Stimulated activated naive B cell treated with anti-CD40 and anti-IgM and Interleukin-4, amounts not matched to agents 10 μg/mL and 1 μg/mL and 100 μg/mL, for 72 hours (primary cell): ENCODE results near the gene CAPN12.
"Not testable (repeated sequence)": the region's sequence is repeated elsewhere in the genome, so short reads cannot be mapped to it uniquely, and the experiment has no call there.

Experiments
- ATAC-seq, 2 donors: fragments of 150-1000 bp; cut with Tn5 transposase; replicated peaks; 2 replicates each; pipeline ENCODE4 v1.10.0; 2021; ENCODE audit warnings: moderate library complexity in 1 of 2
- DNase-seq: peaks from one replicate; pipeline ENCODE4 v3.0.0; 2021
- H3K27ac Mint-ChIP-seq: one replicate; pipeline ENCODE4 v1.8.0; 2022; ENCODE audit warnings: mild to moderate bottlenecking, mixed read lengths
- H3K27me3 Mint-ChIP-seq, 2 donors: one replicate each; pipeline ENCODE4 v1.8.0; 2022; ENCODE audit warnings: mixed read lengths in 2 of 2
- H3K36me3 Mint-ChIP-seq, 2 donors: one replicate each; pipeline ENCODE4 v1.8.0; 2022; ENCODE audit warnings: mixed read lengths in 2 of 2, mild to moderate bottlenecking in 1 of 2
- H3K4me1 Mint-ChIP-seq, 2 donors: one replicate each; pipeline ENCODE4 v1.8.0; 2022; ENCODE audit warnings: mixed read lengths in 2 of 2, mild to moderate bottlenecking in 1 of 2
- H3K4me3 Mint-ChIP-seq, 2 donors: one replicate each; pipeline ENCODE4 v1.8.0; 2022; ENCODE audit warnings: mild to moderate bottlenecking in 2 of 2, mixed read lengths in 2 of 2, moderate library complexity in 1 of 2
- H3K9me3 Mint-ChIP-seq, 2 donors: one replicate each; pipeline ENCODE4 v1.8.0; 2022; ENCODE audit warnings: mixed read lengths in 2 of 2, mild to moderate bottlenecking in 1 of 2

CAPN12 gene

DNA sequence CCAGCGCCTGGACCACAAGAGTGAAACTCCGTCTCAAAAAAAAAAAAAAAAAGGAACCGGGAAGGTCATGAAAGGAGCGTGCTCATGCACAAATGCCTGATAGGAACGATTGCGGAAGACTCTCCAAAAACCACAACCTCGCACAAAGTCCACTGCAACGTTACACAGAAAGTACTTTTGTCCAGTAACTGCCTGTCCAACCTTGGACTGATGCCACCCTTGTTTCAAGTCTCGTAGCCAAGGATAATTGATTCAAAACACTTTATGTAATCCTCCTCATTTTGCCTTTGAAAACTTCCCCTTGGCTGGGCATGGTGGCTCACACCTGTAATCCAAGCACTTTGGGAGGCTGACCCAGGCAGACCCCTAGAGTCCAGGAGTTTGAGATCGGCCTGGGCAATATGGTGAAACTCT lies 15.3 kb upstream of the CAPN12 start:
- Mint-ChIP-seq H3K36me3 (no peaks in the 10 kb centered on the region), H3K4me1 (peaks cover 5 to 7% of the 10 kb centered on the region in 2 donors), H3K27me3 (no peaks in the 10 kb centered on the region), H3K27ac (peak overlapping the region; percentile 33), H3K4me3 (no peak overlapping the region), H3K9me3 (no peaks in the 10 kb centered on the region)
- no peak for DNase-seq
- no peak for ATAC-seq

DNA sequence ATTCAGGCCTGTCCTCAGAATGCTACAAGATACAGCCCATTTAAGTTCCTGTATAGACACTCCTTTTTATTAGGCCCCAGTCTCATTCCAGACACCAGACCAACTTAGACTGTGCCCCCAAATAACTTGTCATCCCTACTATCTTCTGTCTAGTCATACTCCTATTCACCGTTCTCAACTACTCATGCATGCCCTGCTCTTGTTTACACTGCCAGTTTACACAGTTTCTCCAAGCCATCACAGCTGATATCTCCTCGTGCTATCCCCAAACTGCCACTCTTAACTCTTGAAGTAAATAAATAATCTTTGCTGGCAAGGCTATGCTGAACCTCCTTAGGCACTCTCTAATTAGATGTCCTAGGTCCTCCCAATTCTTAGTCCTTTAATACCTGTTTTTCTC lies 9.9 kb upstream of the CAPN12 start:
- DNase-seq, H3K4me3 Mint-ChIP-seq, H3K36me3 Mint-ChIP-seq, H3K27me3 Mint-ChIP-seq, H3K27ac Mint-ChIP-seq, H3K9me3 Mint-ChIP-seq, ATAC-seq, H3K4me1 Mint-ChIP-seq: not testable (repeated sequence)

DNA sequence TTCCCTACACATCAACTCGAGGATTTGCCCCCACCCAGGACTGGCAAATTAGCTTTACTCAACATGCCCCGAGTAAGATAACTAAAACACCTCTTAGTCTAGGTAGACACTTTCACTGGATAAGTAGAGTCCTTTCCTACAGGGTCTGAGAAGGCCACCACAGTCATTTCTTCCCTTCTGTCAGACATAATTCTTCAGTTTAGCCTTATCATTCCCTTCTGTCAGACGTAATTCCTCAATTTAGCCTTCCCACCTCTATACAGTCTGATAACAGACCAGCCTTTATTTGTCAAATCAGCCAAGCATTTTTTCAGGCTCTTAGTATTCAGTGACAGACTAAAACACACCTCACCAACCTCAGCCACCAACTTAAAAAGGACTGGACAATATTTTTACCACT lies 9.5 kb upstream of the CAPN12 start:
- H3K4me1 Mint-ChIP-seq, DNase-seq, H3K27me3 Mint-ChIP-seq, H3K27ac Mint-ChIP-seq, H3K4me3 Mint-ChIP-seq, H3K9me3 Mint-ChIP-seq, ATAC-seq, H3K36me3 Mint-ChIP-seq: not testable (repeated sequence)

DNA sequence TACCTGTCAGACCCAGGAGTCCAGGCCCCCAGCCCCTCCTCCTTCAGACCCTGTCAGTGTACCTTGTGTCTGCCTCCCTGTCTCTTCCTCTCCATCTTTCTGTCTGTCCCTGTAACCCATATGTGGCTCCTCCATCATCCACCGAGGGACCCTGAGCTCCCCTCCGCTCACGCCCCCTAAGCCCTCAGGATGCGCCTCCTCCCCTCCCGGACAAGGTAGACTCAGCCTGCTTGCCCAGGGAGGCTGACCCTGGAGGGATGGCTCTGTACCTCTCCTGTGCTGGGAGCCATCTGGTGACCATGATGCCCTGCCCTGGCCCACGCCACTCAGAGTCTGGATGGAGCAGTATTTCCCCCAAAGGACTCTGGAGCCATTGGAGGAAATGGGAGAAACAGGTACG lies 1.0 kb upstream of the CAPN12 start:
- DNase-seq (no peak), ATAC-seq (no peak)
- Mint-ChIP-seq H3K4me3 (no peak overlapping the region), H3K9me3 (no peaks in the 10 kb centered on the region), H3K36me3 (no peaks in the 10 kb centered on the region), H3K4me1 (no peaks in the 10 kb centered on the region), H3K27ac (no peak overlapping the region), H3K27me3 (peaks cover 0 to 2% of the 10 kb centered on the region in 2 donors)

DNA sequence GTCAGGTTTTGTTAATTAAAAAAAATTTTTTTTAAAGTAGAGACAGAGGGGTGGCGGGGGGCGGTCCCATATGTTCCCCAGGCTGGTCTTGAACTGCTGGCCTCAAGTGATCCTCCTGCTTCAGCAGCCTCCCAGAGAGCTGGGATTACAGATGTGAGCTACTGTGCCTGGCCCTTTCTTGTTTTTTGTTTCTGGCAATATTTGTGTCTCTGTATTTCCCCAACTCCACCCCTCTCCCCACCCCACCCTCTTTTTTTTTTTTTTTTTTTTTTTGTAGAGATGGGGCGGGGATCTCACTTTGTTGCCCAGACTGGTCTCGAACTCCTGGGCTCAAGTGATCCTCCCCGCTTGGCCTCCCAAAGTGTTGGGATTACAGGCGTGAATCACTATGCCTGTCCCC lies 600 bp upstream of the CAPN12 start:
- no peak for DNase-seq
- ATAC-seq = no peak
- Mint-ChIP-seq H3K27me3 (no peaks in the 10 kb centered on the region), H3K4me3 (no peak overlapping the region), H3K4me1 (no peaks in the 10 kb centered on the region), H3K9me3 (no peaks in the 10 kb centered on the region), H3K27ac (no peak overlapping the region), H3K36me3 (no peaks in the 10 kb centered on the region)

DNA sequence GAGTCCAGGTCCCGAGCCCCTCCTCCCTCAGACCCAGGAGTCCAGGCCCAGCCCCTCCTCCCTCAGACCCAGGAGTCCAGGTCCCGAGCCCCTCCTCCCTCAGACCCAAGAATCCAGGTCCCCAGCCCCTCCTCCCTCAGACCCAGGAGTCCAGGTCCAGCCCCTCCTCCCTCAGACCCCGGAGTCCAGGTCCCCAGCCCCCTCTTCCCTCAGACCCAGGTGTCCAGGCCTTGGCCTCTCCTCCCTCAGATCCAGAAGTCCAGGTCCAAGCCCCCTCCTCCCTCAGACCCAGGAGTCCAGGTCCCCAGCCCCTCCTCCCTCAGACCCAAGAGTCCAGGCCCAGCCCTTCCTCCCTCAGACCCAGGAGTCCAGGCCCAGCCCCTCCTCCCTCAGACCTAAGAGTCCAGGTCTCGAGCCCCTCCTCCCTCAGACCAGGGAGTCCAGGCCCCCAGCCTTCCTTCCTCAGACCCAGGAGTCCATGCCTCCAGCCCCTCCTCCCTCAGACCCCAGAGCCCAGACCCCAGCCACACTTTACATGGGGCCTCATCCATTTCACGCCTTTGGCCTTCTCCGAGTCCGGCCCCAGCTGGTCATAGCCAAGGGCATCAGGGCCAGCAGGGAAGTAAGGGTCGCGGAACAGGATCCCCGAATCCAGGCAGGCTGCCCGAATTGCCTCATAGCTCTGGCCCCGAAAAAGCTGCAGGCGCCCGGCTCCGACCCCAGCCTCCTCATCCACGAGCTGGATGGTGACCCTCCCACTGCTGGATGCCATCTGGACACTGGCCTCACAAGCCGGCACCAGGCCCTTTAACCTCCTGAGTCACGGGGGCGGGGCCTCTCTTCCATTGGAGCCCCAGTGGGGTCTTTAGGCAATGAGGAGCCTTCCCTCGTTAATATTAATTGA lies 628 bp downstream of the CAPN12 start:
- DNase-seq (no peak), ATAC-seq (no peak)
- no peak overlapping the region for H3K27ac Mint-ChIP-seq
- H3K36me3 Mint-ChIP-seq = peaks cover 0 to 1% of the 10 kb centered on the region in 2 donors
- no peak overlapping the region for H3K4me3 Mint-ChIP-seq
- no peaks in the 10 kb centered on the region for H3K27me3 Mint-ChIP-seq
- no peaks in the 10 kb centered on the region for H3K9me3 Mint-ChIP-seq
- H3K4me1 Mint-ChIP-seq = peaks cover under 1 to 1% of the 10 kb centered on the region in 2 donors

DNA sequence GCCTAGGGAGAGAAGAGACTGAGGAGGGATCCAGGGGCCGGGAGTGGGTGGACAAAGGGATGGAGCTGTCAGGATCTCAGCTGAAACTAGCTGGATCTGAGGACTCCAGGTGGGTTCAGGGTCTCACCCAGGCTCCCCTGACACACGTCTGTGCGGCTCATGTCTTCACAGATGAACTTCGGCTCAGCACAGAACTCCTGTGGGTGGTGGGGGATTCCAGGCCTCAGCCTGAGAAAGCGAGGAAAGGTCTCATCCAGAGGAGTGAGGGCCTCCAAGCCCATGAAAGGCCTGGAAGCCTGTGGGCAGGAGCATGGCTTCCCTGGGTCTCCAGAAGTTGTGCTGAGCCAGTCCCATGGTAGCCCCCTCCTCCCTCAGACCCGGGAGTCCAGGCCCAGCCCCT lies 1.4 kb downstream of the CAPN12 start:
- no peak overlapping the region for H3K27ac Mint-ChIP-seq
- DNase-seq = no peak
- no peaks in the 10 kb centered on the region for H3K9me3 Mint-ChIP-seq
- H3K27me3 Mint-ChIP-seq = no peaks in the 10 kb centered on the region
- ATAC-seq = no peak
- no peak overlapping the region for H3K4me3 Mint-ChIP-seq
- H3K36me3 Mint-ChIP-seq = peaks cover 0 to 4% of the 10 kb centered on the region in 2 donors
- peaks cover 4 to 7% of the 10 kb centered on the region in 2 donors for H3K4me1 Mint-ChIP-seq

DNA sequence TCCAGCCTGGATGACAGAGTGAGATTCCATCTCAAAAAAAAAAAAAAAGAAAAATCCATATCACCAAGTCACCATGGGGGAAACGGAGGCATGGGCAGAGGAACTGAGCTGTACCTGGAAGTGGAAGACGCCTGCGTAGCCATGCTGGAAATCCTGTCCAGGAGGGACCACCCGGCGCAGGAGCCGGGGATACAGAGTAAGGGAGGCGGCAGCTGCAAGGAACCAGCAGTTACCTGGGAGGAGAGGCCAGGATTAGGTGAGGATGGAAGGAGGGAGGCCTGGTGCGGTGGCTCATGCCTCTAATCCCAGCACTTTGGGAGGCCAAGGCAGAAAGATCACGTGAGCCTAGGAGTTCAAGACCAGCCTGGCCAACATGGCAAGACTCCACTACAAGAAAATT lies 2.0 kb downstream of the CAPN12 start:
- Mint-ChIP-seq H3K36me3 (peaks cover 0 to 4% of the 10 kb centered on the region in 2 donors), H3K9me3 (no peaks in the 10 kb centered on the region), H3K27me3 (no peaks in the 10 kb centered on the region), H3K27ac (no peak overlapping the region), H3K4me3 (no peak overlapping the region), H3K4me1 (peaks cover 8 to 13% of the 10 kb centered on the region in 2 donors)
- DNase-seq = no peak
- no peak for ATAC-seq

DNA sequence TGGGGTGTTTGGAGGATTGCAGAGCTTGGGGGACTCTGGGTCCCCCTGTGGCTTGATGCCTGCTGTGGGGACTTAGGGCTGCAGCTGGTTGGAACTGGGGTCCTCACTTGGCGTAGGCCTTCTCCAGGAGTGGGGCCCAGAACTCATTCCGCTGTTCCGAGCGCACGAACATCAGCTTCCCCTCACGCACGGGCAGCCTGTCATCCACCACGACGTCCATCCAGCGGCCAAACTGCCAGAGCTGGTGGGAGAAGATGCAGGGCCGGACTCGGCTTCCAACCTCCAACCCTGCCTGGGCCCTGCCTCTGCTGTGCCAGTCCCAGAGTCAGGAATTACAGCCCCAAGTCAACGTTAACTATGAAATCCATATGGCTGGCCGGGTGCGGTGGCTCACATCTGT lies 2.6 kb downstream of the CAPN12 start:
- H3K4me1 Mint-ChIP-seq = peaks cover 9 to 17% of the 10 kb centered on the region in 2 donors
- H3K27ac Mint-ChIP-seq = no peak overlapping the region
- no peak for ATAC-seq
- H3K27me3 Mint-ChIP-seq = no peaks in the 10 kb centered on the region
- no peaks in the 10 kb centered on the region for H3K9me3 Mint-ChIP-seq
- H3K4me3 Mint-ChIP-seq = no peak overlapping the region
- no peak for DNase-seq
- peaks cover 0 to 4% of the 10 kb centered on the region in 2 donors for H3K36me3 Mint-ChIP-seq

DNA sequence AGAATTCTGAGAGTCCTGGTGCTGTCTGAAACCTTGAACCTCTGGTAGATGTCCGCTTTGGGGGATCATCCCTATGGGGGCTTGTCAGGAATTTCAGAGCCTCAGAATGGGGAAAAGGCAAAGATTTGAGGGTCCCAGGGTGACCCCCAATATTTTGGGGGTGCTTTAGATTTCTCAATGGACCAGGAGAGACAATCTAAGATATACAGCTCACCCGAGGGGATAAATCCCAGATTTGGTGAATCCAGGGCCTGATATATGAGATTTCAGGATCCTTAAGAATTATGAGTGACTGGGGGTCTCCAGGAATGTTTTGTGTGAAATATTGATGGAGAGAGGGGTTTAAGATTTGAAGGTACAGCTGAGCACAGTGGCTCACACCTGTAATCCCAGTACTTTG lies 3.3 kb downstream of the CAPN12 start:
- ATAC-seq (no peak), DNase-seq (no peak)
- H3K27me3 Mint-ChIP-seq = no peaks in the 10 kb centered on the region
- peaks cover 12 to 21% of the 10 kb centered on the region in 2 donors for H3K4me1 Mint-ChIP-seq
- no peak overlapping the region for H3K4me3 Mint-ChIP-seq
- H3K27ac Mint-ChIP-seq = no peak overlapping the region
- H3K36me3 Mint-ChIP-seq = peaks cover 0 to 4% of the 10 kb centered on the region in 2 donors
- H3K9me3 Mint-ChIP-seq = no peaks in the 10 kb centered on the region

DNA sequence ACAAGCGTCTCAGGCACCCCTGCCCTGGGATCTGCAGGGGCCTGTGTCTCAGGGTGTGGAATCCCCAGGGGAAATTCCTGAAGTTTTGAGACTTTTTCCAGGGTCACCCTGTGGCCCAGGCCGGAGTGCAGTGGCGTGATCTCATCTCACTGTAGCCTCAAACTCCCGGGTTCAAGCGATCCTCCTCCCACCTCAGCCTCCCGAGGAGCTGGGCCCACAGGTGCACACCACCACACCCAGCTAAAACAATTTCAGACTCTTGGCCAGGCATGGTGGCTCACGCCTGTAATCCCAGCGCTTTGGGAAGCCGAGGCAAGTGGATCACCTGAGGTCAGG lies 4.0 kb downstream of the CAPN12 start:
- no peak for DNase-seq
- H3K27ac Mint-ChIP-seq = no peak overlapping the region
- no peak overlapping the region for H3K4me3 Mint-ChIP-seq
- H3K27me3 Mint-ChIP-seq = no peaks in the 10 kb centered on the region
- H3K4me1 Mint-ChIP-seq = peaks cover 14 to 24% of the 10 kb centered on the region in 2 donors
- H3K9me3 Mint-ChIP-seq = no peaks in the 10 kb centered on the region
- no peak for ATAC-seq
- peaks cover 0 to 4% of the 10 kb centered on the region in 2 donors for H3K36me3 Mint-ChIP-seq

DNA sequence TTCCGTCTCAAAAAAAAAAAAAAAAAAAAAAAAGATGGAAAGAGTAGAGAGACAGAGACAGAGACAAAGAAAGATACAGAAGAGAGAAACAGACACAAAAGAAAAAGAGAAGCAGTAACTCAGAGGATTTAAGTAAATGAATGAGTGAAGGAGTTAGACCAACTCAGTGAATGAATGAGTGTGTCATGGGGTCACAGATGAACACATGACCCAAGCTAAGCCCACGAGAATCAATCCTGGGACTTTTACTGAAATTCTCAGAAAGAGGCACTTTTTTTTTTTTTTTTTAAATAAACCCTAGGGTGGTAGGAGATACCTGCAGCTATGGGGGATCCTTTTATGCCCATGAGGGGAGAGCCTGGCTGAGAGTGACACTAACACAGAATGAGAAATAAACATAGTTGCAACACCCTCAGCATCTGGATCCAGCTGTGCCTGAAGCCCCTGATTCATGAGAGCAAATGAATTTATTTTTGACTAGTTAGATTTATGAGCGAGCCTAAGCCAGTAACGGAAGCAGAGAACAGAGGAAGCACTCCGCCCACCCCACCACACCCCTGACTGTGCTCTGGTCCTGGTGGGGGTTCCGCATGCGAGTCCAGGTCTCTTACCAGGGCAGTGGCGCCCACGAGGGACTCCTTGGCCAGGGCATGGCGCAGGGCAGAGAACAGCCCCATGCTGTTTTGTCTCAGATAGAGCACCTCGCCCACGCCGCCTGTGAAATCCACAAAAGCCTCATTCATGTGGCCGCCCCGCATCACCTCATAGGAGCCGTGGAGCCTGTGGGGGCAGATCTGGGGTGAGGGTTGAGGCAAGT lies 4.6 kb downstream of the CAPN12 start:
- H3K9me3 Mint-ChIP-seq = no peaks in the 10 kb centered on the region
- H3K4me3 Mint-ChIP-seq = no peak overlapping the region
- peaks cover 18 to 30% of the 10 kb centered on the region in 2 donors for H3K4me1 Mint-ChIP-seq
- no peaks in the 10 kb centered on the region for H3K27me3 Mint-ChIP-seq
- no peak overlapping the region for H3K27ac Mint-ChIP-seq
- peaks cover 0 to 4% of the 10 kb centered on the region in 2 donors for H3K36me3 Mint-ChIP-seq
- ATAC-seq (no peak), DNase-seq (no peak)

DNA sequence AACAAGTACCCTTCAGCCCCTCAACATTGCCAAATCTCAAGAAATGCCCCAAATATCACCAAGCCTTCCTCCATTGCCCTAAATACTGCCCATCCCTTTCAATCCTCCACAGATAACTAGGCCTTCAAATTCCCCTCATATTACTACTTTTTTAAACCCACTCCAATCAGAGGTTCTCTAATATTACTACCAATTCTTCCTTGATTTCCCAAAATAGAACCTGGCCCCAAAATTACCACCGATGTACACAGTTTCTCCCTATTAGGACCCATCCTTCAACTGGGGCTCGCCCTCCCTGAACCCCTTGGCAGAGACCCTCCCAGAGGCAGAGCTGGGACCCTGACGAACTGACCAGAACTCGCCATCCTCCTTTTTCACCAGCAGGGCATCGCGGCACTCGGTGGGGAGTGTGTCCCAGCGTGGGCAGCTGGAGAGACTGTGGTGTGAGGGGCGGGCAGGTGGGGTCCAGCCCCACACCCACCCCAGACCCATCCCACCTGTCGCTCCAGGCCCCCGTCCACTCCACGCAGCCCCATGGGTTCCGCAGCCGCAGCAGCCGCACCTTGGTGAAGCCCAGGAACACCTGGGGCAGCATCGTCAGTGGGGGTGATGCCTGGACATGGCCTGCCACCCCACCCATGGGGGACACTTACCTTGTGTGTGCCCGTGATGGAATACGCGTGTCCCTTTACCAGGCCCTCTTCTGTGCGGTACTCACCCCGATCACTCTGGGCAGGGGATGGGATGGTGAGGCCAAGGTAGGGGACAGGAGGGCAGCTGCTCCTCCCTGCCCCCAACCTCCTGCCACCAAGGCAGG lies 6.1 kb downstream of the CAPN12 start:
- H3K9me3 Mint-ChIP-seq = no peaks in the 10 kb centered on the region
- peaks cover 0 to 4% of the 10 kb centered on the region in 2 donors for H3K36me3 Mint-ChIP-seq
- ATAC-seq (no peak), DNase-seq (no peak)
- no peaks in the 10 kb centered on the region for H3K27me3 Mint-ChIP-seq
- peaks cover 23 to 45% of the 10 kb centered on the region in 2 donors for H3K4me1 Mint-ChIP-seq
- peak overlapping the region; percentile 71 to 85 for H3K4me3 Mint-ChIP-seq
- peak overlapping the region; percentile 72 for H3K27ac Mint-ChIP-seq

DNA sequence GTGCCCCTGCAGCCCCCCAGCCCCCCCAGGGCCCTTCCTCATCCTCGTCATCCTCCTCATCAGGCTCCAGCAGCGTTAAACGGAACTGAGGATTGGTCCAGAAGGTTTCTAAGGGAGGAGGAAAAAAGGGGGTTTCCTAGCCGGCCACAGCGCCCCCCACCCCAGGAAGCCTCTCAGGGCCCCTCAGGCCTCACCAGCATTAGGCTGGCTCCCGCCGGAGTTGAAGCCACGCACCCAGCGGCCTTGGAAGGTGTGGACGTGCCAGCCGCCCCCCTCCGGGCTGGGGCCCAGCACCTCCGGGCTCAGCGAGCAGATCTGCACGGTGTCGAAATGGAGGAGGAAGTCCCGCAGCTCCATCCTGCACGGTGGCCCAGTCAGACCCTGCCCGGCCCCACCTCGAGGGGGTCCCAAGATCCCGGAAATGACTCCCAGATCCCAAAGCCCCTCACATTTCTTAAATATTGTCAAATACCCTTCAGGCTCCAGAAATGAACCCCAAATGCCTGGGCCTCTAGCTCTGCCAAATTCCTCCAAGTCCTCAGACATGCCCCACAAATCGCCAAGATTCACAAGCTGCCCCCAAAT lies 6.9 kb downstream of the CAPN12 start:
- DNase-seq = no peak
- ATAC-seq = peak in 1 of 2 donors; percentile 23
- H3K4me3 Mint-ChIP-seq = peak overlapping the region; percentile 71 to 85
- peak overlapping the region; percentile 72 for H3K27ac Mint-ChIP-seq
- H3K36me3 Mint-ChIP-seq = peaks cover 0 to 9% of the 10 kb centered on the region in 2 donors
- no peaks in the 10 kb centered on the region for H3K9me3 Mint-ChIP-seq
- H3K27me3 Mint-ChIP-seq = no peaks in the 10 kb centered on the region
- peaks cover 23 to 45% of the 10 kb centered on the region in 2 donors for H3K4me1 Mint-ChIP-seq
